ENCODE measurements around the gene TP63. TPM values are rescaled to one million over a fixed set of nuclear protein-coding genes. Genes with fewer than 3 reads are reported as not detected.

TP63 gene
- total RNA-seq, 1 donor from 2014 or later = 144 TPM

DNA sequence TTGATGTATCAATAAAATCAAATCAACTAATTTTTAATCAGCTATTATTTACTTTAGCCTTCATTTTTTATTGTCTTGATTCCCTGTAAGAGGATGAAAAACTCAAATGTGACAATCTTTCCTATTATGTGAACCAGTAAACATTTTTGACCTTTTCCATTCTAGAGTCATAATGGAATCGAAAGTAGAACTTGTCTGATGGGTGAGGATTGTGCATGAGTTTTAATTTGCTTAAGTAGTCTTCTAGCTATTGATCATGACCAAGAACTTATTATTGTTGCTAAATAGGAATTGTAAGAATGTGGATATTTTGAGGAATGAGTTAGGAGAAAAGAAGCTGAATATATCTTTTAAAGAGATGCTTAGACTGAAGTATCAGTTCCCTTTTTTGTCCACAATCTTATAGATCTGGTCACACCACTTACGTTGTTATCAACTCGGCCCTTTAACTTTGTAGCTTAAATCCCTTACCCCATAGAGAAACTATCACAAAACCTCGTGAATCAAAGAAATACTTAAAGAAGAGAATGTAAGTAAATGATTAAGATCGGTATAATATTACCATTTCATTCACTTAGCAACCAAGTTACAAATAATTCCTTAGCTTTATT lies 147.3 kb downstream of the TP63 start:
- TF ChIP-seq, protein P1, sequence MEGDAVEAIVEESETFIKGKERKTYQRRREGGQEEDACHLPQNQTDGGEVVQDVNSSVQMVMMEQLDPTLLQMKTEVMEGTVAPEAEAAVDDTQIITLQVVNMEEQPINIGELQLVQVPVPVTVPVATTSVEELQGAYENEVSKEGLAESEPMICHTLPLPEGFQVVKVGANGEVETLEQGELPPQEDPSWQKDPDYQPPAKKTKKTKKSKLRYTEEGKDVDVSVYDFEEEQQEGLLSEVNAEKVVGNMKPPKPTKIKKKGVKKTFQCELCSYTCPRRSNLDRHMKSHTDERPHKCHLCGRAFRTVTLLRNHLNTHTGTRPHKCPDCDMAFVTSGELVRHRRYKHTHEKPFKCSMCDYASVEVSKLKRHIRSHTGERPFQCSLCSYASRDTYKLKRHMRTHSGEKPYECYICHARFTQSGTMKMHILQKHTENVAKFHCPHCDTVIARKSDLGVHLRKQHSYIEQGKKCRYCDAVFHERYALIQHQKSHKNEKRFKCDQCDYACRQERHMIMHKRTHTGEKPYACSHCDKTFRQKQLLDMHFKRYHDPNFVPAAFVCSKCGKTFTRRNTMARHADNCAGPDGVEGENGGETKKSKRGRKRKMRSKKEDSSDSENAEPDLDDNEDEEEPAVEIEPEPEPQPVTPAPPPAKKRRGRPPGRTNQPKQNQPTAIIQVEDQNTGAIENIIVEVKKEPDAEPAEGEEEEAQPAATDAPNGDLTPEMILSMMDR (IDR thresholded peaks at IDR 0.05) = no peak
- no peak for TF ChIP-seq POLR2A (IDR thresholded peaks at IDR 0.05)
- no peaks in the 10 kb centered on the region for H3K27me3 ChIP-seq
- peaks cover under 1% of the 10 kb centered on the region for H3K4me1 ChIP-seq
- no peak overlapping the region for H3K4me3 ChIP-seq
- no peak overlapping the region for H3K27ac ChIP-seq
- H3K36me3 ChIP-seq = no peaks in the 10 kb centered on the region
- intact Hi-C loops (cut with DNase I) = no loop called here
- no peak for DNase-seq (ENCODE audit: extremely low spot score in 2 of 2)
- no peaks in the 10 kb centered on the region for H3K9me3 ChIP-seq

DNA sequence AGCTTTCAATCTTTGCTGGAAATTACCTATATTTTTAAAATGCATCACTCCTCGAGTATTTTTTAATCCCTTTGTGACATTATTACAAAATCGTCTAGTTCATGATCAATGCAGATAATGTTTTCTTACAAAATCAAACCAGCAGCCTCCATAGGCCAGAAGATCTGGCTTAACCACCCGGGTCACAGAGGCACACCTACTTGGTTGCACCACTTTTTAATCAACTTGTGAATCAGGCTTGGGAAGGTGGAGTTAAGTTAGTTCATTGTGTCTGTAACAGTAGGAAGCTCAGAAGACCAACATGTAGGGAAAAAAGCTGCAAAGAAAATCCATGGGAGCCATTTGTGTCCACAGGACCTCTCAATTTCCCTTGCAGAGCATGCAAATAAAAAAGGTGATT lies 148.0 kb downstream of the TP63 start:
- no peak for DNase-seq (ENCODE audit: extremely low spot score in 2 of 2)

DNA sequence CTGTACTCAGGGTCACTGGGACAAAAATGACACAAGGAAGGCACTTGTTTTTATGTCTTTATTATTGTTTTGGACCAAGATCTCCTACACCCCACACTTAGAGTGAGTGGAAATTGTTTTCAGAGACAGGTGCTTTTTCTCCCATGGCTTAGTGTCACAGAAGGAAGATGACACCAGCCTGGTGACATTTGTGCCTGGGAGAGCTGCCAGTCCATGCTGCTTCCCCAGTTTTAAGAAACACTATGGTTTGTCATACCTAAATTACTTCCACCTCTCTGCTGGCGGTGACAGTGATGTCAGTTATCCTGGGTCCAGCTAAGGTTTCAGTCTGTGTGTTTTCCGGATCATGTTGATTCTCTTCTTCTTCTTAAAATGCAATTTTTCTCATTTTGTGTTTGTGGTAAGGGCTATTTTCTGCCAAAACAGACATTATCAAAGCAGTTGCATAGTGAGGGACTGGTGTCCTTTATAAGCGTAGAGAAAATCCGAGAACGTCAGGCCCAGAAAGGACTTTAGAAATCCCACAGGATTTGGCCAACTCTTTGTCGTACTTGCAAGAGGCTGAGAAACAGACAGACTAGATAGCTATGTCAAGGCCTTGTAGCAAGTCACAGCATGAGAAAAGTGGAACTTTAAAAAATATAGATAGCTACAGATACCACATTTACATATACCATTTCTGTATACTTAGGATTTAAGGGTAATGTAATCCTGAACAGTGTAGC lies 149.5 kb downstream of the TP63 start:
- H3K27ac ChIP-seq = no peak overlapping the region
- TF ChIP-seq, protein P1 (IDR thresholded peaks at IDR 0.05) = no peak
- no peak for TF ChIP-seq POLR2A (IDR thresholded peaks at IDR 0.05)
- no peak for TF ChIP-seq POLR2AphosphoS5 (IDR thresholded peaks at IDR 0.05; ENCODE audit: insufficient read depth in 1 of 2, low read depth in 1 of 2)
- intact Hi-C loops (cut with DNase I) = no loop called here
- no peak overlapping the region for H3K4me3 ChIP-seq
- H3K4me1 ChIP-seq = no peaks in the 10 kb centered on the region
- no peak for DNase-seq (ENCODE audit: extremely low spot score in 2 of 2)
- H3K27me3 ChIP-seq = no peaks in the 10 kb centered on the region
- H3K36me3 ChIP-seq = no peaks in the 10 kb centered on the region
- H3K9me3 ChIP-seq = no peaks in the 10 kb centered on the region

More for the DNA sequence above, 148.0 kb downstream of the TP63 start:
- H3K27me3 ChIP-seq = no peaks in the 10 kb centered on the region
- no peaks in the 10 kb centered on the region for H3K36me3 ChIP-seq
- no peak overlapping the region for H3K4me3 ChIP-seq
- no peaks in the 10 kb centered on the region for H3K9me3 ChIP-seq
- TF ChIP-seq POLR2AphosphoS5 (IDR thresholded peaks at IDR 0.05; ENCODE audit: insufficient read depth in 1 of 2, low read depth in 1 of 2) = peak in 1 of 2 donors; percentile 59
- TF ChIP-seq, protein P1 (IDR thresholded peaks at IDR 0.05) = no peak
- no peak for TF ChIP-seq POLR2A (IDR thresholded peaks at IDR 0.05)
- intact Hi-C loops (cut with DNase I) = no loop called here
- no peak overlapping the region for H3K27ac ChIP-seq
- no peaks in the 10 kb centered on the region for H3K4me1 ChIP-seq

DNA sequence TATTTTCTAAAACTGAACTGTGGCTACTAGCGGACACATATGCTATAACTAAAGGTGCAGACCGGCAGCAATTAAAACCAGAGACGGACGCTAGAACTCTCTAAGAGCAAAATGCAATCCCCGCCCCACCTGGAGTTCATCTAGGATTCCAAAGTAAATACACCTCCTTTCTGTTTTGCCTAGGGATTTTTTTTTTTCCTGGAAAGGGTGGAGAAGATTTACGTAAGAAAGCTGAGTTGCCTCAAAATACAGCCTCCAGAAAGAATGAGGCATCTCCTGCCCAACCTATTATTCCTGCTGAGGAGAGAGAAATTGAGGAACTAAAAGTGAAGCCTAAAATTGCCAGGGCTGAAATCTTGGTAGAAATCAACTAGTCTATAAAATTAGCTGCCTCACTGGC lies 150.2 kb downstream of the TP63 start:
- TF ChIP-seq, protein P1 (IDR thresholded peaks at IDR 0.05) = no peak
- peak in 1 of 2 donors; percentile 29 for TF ChIP-seq POLR2AphosphoS5 (IDR thresholded peaks at IDR 0.05; ENCODE audit: insufficient read depth in 1 of 2, low read depth in 1 of 2)
- TF ChIP-seq POLR2A (IDR thresholded peaks at IDR 0.05) = no peak
- no peak for DNase-seq (ENCODE audit: extremely low spot score in 2 of 2)
- no peak overlapping the region for H3K4me3 ChIP-seq
- no peaks in the 10 kb centered on the region for H3K9me3 ChIP-seq
- no peaks in the 10 kb centered on the region for H3K4me1 ChIP-seq
- H3K27me3 ChIP-seq = no peaks in the 10 kb centered on the region
- intact Hi-C loops (cut with DNase I) = no loop called here
- no peaks in the 10 kb centered on the region for H3K36me3 ChIP-seq
- H3K27ac ChIP-seq = no peak overlapping the region

DNA sequence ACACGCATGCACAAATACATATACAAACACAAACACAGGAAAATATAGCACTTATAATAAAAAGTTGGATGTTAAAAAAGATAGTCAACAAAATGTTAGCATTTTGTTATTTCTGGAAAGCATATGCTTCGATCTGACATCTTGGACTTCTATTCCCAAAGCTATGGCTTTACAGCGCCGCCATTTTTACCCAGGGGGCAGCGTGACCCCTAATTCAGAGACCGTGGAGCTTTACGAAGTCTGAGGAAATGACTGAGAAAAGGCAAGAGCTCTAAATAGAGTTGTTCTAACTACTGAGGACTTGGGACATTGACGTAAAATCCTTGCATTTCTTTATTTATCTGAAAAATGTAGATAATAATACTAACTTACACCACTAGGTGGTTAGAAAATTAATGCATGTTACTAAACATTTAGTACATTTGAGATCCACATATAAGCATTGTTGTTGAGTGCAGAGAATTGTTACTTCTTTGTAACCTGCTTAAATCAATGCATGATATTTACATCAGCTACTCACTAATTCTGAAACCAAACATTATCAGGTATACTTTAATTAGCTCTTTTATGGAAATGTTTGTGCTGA lies 155.4 kb downstream of the TP63 start:
- Histone ChIP-seq H3K27ac (no peak overlapping the region), H3K4me1 (peaks cover 9% of the 10 kb centered on the region), H3K9me3 (no peaks in the 10 kb centered on the region), H3K36me3 (no peaks in the 10 kb centered on the region), H3K27me3 (no peaks in the 10 kb centered on the region), H3K4me3 (no peak overlapping the region)
- intact Hi-C loops (cut with DNase I) = no loop called here
- TF ChIP-seq, protein P1 (IDR thresholded peaks at IDR 0.05) = no peak
- TF ChIP-seq POLR2AphosphoS5 (IDR thresholded peaks at IDR 0.05; ENCODE audit: insufficient read depth in 1 of 2, low read depth in 1 of 2) (no peak), POLR2A (IDR thresholded peaks at IDR 0.05) (no peak)
- no peak for DNase-seq (ENCODE audit: extremely low spot score in 2 of 2)
